ENCODE results near the gene ZNF487.
"Not testable (repeated sequence)": the region's sequence is repeated elsewhere in the genome, so short reads cannot be mapped to it uniquely, and the experiment has no call there.

- not testable (repeated sequence) for TF ChIP-seq CTCF, EZH2, EZH2phosphoT487 (IDR thresholded peaks at IDR 0.05)
Observed at GRCh38 chr10:43465736-43466120, 28.8 kb downstream of the ZNF487 start.

Measured in neural progenitor cell (in vitro differentiated cells).